Neural crest cell (in vitro differentiated cells): ENCODE measurements around the gene ATG10. TPM values are rescaled to one million over a fixed set of nuclear protein-coding genes. Genes with fewer than 3 reads are reported as not detected.

Experiments used
- DNase-seq: peaks from one replicate; pipeline ENCODE4 v3.0.0; 2021; ENCODE audit warnings: low read depth, mixed read lengths, low spot score
- H3K27ac Mint-ChIP-seq: one replicate; pipeline ENCODE4 v1.8.0; 2021; ENCODE audit warnings: mild to moderate bottlenecking, mixed read lengths; ENCODE audit not compliant: unreplicated experiment
- H3K27me3 Mint-ChIP-seq: 2 replicates; pipeline ENCODE4 v1.8.0; 2021; ENCODE audit warnings: low read depth, mild to moderate bottlenecking, mixed read lengths
- H3K36me3 Mint-ChIP-seq: 2 replicates; pipeline ENCODE4 v1.8.0; 2021; ENCODE audit warnings: low read depth, mild to moderate bottlenecking, mixed read lengths
- H3K4me1 Mint-ChIP-seq: 2 replicates; pipeline ENCODE4 v1.8.0; 2021; ENCODE audit warnings: mixed read lengths
- H3K4me3 Mint-ChIP-seq: one replicate; pipeline ENCODE4 v1.8.0; 2021; ENCODE audit warnings: mild to moderate bottlenecking, mixed read lengths
- H3K9me3 Mint-ChIP-seq: 2 replicates; pipeline ENCODE4 v1.8.0; 2021; ENCODE audit warnings: mixed read lengths
- total RNA-seq: library from RNA; stranded (reverse); gene quantifications from 2 replicates; pipeline ENCODE4 v1.2.1, GENCODE V29; 2021
- TF ChIP-seq, protein P1 (sequence below): fragments of 200-600 bp; sonication (generic); conservative IDR thresholded peaks from 2 replicates; pipeline ENCODE4 v1.5.0; 2021; ENCODE audit warnings: antibody characterized with exemption, mild to moderate bottlenecking

ATG10 gene
- total RNA-seq, 1 donor from 2014 or later = 5.9 TPM

DNA sequence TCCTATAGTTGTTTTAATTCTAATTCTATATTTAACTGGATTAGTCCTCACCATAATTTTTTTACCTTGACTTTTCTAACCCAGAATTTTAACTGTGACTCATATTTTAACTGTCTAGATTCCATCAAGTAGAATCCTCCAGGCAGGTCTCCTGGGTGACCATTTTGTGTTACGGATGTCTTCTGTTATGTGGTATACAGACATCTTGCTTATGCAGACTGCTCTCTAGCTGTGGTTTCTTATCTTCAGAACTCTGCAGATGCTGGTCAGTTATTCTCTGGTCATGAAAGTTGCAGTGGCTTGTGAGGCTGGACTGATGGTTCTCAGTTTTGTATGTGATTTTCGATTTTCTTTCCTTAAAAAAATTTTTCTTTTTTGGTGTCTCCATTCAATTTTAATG, 139.4 kb downstream of the ATG10 start:
- no peaks in the 10 kb centered on the region for H3K36me3 Mint-ChIP-seq
- DNase-seq = no peak
- H3K9me3 Mint-ChIP-seq = peaks cover 3% of the 10 kb centered on the region
- H3K27me3 Mint-ChIP-seq = no peaks in the 10 kb centered on the region
- H3K4me3 Mint-ChIP-seq = no peak overlapping the region
- TF ChIP-seq, protein P1, sequence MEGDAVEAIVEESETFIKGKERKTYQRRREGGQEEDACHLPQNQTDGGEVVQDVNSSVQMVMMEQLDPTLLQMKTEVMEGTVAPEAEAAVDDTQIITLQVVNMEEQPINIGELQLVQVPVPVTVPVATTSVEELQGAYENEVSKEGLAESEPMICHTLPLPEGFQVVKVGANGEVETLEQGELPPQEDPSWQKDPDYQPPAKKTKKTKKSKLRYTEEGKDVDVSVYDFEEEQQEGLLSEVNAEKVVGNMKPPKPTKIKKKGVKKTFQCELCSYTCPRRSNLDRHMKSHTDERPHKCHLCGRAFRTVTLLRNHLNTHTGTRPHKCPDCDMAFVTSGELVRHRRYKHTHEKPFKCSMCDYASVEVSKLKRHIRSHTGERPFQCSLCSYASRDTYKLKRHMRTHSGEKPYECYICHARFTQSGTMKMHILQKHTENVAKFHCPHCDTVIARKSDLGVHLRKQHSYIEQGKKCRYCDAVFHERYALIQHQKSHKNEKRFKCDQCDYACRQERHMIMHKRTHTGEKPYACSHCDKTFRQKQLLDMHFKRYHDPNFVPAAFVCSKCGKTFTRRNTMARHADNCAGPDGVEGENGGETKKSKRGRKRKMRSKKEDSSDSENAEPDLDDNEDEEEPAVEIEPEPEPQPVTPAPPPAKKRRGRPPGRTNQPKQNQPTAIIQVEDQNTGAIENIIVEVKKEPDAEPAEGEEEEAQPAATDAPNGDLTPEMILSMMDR = no peak
- H3K27ac Mint-ChIP-seq = no peak overlapping the region
- peaks cover 12% of the 10 kb centered on the region for H3K4me1 Mint-ChIP-seq

DNA sequence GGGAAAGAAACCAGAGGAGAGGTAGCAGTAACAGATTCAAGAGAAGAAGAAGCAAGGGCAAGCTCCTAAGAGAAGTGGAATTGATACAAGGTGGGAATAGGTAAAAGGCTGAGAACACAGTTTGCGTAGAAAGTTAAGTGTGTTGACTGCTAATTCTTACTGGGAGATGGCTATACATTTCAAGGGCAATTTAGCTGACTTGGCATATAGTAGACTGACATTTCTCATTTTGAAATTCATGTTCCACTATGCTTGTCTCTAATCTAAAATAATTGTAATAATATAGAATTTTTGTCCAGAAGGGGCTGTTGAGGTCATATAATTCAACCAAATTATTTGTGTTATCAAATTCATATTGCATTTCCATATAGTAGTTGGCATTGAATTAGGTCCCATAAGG, 144.0 kb downstream of the ATG10 start:
- Mint-ChIP-seq H3K36me3 (no peaks in the 10 kb centered on the region), H3K27ac (no peak overlapping the region), H3K4me3 (no peak overlapping the region), H3K9me3 (no peaks in the 10 kb centered on the region), H3K4me1 (no peaks in the 10 kb centered on the region), H3K27me3 (no peaks in the 10 kb centered on the region)
- TF ChIP-seq, protein P1 = no peak
- DNase-seq = no peak

DNA sequence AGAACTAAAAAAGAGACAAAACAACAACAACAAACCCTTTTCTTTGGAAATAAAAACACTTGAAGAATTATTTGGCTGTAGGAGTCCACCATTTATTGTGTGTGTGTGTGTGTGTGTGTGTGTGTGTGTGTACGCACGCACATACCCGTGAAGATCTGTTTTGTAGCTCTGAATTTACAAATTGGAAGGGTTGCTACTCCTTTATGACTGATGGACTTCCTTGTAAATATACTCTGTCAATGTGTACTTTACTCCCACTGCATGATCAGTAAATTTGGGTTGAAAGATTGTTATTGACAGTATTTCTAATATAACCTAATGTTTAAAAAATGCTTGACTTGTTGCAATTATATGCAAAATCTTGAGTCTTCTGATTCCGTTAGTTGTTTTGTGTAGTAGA, 148.1 kb downstream of the ATG10 start:
- DNase-seq = no peak
- Mint-ChIP-seq H3K27ac (no peak overlapping the region), H3K27me3 (no peaks in the 10 kb centered on the region), H3K4me3 (no peak overlapping the region), H3K9me3 (peaks cover 12% of the 10 kb centered on the region), H3K36me3 (peaks cover 7% of the 10 kb centered on the region), H3K4me1 (no peaks in the 10 kb centered on the region)
- TF ChIP-seq, protein P1 = no peak

DNA sequence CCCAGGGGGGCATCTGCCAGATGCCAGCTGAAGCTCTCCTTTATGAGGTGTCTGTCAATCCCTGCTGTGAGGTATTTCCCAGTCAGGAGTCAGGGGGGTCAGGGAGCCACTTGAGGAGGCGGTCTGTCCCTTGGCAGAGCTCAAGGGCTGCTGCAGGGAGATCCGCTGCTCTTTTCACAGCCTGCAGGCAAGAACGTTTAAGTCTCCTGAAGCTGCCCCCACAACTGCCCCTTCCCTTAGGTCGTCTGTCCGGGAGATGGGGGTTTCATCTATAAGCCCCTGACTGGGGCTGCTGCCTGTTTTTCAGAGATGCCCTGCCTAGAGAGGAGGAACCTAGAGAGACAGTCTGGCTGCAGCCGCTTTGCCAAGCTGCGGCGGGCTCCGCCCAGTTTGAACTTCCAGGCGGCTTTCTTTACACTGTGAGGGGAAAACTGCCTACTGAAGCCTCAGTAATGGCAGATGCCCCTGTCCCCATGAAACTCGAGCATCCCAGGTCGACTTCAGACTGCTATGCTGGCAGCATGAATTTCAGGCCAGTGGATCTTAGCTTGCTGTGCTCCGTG, 158.0 kb downstream of the ATG10 start:
- no peak for DNase-seq
- Mint-ChIP-seq H3K4me1 (no peaks in the 10 kb centered on the region), H3K36me3 (peaks cover 27% of the 10 kb centered on the region), H3K27ac (no peak overlapping the region), H3K9me3 (peaks cover 19% of the 10 kb centered on the region), H3K4me3 (no peak overlapping the region), H3K27me3 (no peaks in the 10 kb centered on the region)
- TF ChIP-seq, protein P1 = no peak

DNA sequence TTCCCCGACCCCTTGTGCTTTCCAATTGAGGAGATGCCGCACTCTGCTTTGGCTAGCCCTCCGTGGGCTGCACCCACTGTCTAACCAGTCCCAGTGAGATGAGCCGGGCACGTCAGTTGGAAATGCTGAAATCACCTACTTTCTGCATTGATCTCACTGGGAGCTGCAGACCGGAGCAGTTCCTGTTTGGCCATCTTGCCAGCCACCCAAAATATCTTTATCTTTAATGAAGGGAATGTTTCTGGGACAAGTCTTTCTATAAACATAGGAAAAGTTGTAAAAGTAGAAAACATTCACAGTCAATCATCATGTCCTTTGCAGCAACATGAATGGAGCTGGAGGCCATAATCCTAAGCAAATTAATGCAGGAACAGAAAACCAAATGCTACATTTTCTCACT, 158.8 kb downstream of the ATG10 start:
- peaks cover 35% of the 10 kb centered on the region for H3K36me3 Mint-ChIP-seq
- no peaks in the 10 kb centered on the region for H3K4me1 Mint-ChIP-seq
- H3K9me3 Mint-ChIP-seq = peaks cover 26% of the 10 kb centered on the region
- H3K4me3 Mint-ChIP-seq = no peak overlapping the region
- no peak overlapping the region for H3K27ac Mint-ChIP-seq
- DNase-seq = no peak
- no peaks in the 10 kb centered on the region for H3K27me3 Mint-ChIP-seq
- TF ChIP-seq, protein P1 = no peak
